Tracheal epithelial cell (primary cell): Measurements from ENCODE around the gene PYGO2. TPM values are rescaled to one million over a fixed set of nuclear protein-coding genes. Genes with fewer than 3 reads are reported as not detected.

Experiments
- total RNA-seq: library from RNA; depleted of rRNA; stranded (reverse); fragments of >200 nt; gene quantifications from 2 replicates; pipeline ENCODE4 v1.2.1, GENCODE V29; 2014

Gene PYGO2, protein sequence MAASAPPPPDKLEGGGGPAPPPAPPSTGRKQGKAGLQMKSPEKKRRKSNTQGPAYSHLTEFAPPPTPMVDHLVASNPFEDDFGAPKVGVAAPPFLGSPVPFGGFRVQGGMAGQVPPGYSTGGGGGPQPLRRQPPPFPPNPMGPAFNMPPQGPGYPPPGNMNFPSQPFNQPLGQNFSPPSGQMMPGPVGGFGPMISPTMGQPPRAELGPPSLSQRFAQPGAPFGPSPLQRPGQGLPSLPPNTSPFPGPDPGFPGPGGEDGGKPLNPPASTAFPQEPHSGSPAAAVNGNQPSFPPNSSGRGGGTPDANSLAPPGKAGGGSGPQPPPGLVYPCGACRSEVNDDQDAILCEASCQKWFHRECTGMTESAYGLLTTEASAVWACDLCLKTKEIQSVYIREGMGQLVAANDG
- 11.6 and 14.5 TPM in 2 replicates for total RNA-seq

DNA sequence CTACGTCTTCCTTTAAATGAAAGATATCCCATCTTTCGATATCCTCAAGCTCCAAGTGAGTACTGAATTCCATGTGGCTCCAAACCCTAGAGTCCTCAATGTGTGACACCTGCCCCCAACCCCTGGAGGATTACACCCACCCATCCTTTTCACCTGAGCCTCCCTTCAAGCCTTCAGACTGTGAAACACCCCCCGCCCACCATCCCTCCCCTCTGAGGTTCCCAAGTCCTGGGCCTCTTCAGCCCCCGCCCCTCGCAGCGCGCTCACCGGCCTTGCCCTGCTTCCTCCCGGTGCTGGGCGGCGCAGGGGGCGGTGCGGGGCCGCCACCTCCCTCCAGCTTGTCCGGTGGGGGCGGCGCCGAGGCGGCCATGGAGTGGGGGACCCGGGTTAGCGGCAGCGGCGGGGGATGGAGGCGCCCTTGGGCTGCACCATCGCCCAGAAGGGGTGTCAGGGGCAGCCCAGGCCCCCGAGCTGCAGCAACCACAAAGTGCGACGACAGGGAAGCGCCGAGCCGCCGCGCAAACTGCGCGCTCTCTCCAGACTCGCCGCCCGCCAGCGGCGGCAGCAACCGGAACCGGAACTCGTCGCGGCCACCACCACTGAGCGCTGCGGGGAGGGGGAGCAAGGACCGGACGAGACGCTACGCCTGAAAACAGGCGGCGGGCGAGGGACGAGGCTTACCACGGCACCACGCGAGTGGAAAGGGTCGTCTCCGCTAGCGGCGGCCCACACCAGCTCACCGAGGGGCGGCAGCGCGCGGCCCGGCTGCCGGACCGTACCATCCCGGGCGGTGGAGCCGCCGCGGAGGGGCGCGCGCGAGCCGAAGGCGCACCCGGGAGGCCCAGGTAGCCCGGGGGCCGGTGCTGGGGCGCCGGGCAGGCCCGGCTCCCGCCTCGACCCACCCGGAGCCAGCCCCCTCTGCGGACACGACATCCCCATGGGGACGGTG, at the start of gene PYGO2:
TSS of gene PYGO2 (minus strand) at position 576 of the 949 bp plus-strand sequence. CDS start at position 370, 206 bp downstream.

DNA sequence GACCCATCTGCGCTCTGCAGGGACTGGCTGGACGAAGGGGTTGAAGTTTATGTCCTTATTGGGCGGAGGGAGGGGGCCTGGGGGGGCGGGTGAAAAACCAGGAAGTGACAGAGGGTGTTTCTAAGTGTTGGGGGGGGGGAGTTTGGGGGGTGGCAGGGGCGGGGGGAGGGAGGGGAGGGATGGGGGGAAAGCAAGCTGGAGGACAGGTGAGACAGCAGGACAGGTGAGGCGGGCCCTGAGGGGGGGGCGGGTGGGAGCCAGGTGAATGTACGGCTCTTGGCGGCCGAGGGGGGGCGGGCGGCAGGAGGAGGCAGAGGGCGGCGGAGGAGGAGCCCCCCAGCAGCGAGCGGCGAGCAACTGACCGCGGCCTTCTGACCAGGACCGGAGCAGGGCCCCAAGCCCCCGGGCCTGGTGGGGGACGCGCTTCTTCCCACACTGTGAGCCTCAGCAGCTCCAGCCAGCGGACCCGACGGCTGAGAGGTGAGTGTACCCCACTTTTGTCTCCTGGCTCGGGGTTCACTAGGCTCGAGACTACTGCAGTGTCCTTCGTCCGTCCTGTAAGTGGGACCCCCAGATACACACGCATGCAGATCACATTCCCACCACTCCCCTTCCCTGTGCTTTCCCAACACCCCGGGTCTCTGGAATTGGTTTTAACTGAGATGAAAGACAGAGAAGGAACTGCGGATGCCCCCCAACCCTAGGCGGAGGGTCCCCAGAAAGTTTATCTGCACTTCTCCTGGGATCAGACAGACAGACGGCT, 41.1 kb upstream of the PYGO2 start, which contains the start of gene ZBTB7B:
TSS of gene ZBTB7B (plus strand) at position 339 of the 763 bp plus-strand sequence. CDS start 11,859 bp downstream, outside the sequence.

DNA sequence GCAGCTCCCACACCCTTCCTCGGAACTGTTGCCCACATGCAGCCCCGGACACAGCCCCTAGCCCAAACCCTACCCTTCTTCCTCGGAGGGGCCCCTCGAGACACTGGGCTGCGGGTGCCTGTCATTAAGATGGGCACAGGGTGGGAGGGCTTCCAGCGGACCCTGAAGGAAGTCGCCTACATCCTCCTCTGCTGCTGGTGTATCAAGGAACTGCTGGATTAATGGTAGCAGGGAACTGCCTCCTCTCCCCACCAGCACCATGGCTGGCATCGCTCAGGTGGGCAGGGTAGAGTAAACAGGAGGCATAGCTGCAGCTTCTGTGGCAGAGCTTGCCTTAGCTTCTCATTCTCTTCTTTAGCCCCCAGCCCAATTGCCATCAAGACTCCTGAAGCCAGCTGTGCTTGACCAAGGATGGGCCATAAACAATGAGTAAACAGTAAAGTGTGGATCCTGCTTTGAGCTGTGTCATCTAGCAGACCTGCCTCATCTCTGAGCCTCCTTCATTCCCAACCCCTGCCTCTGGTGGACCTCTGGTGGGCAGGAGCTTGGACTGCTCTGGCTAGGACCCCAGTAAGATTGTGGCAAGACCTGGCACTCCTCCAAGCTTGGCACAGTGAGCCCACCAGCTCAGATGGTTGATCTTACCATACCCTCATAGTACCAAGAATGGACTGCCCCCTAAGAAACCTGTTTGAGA, 32.1 kb upstream of the PYGO2 start, which contains the start of gene LENEP:
TSS of gene LENEP (plus strand) at position 15 of the 697 bp plus-strand sequence. CDS start at position 37, 22 bp downstream.

DNA sequence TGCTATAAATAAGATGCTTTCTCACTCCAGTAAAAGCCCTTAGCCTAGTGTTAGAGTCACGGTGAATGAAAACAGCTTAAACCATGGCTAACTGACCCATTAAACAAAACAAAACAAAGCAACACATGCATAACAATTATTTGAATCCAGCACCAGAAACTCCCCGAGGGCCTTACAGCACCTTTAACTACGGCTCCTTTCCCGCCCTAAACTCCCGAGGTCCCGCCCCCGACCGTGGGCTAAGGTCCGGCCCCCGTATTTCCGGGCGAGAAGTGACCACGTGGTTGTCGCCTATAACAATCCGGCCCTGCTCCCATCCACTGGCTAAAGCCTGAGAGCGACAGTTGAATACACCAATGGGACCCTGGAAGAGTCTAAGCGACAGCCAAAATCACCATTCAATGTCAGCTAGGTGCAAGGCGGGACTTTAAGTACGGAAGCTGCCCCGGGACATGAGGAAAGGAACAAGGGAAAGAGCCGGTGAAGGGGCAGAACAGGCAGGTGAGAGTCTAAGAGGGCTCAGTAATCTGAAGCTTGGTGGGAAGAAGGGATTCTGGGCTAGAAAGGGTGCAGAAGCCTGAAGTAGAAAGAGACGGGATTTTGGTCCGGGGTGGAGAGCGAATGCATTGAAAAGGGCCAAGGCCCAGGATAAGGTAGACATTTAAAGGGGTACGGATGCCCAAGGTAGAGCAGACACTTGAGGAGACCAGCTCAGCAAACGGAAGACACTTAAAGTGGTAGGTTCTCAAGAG, 21.5 kb upstream of the PYGO2 start, which contains the start of gene FLAD1:
TSS of gene FLAD1 (plus strand) at position 448 of the 752 bp plus-strand sequence. CDS start 351 bp downstream, outside the sequence.

DNA sequence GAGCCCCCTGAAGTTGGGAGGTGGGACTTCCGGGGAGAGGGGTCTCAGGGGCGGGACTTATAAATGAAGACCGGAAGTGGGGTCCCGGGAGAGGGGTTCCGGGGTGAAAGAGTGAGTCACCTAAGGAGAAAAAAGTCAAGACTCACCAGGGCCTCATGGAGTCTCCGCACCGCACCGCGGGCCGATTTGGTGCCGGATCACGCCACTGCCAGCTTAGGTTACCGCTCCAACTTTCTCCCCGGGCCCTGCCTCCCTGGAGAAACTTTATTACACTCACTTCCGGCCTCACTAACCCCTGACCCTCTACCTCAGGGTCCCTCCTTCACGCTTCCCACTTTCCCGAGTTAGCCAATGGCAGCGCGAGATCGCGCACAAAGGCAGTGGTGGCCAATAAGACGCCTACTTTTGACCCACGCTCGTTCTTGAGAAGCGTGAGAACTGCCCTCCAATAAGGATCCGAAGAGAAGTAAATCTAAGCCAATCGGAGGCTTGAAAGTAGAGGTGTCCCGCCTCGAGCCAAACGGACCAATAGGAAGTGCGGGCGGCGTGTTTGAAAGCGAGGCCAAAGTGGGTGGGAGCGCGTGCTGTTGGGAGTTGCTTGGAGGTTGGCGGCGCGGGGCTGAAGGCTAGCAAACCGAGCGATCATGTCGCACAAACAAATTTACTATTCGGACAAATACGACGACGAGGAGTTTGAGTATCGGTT, 12.7 kb upstream of the PYGO2 start, which contains the start of gene CKS1B:
TSS of gene CKS1B (plus strand) at position 580 of the 706 bp plus-strand sequence. CDS start at position 645, 65 bp downstream.

DNA sequence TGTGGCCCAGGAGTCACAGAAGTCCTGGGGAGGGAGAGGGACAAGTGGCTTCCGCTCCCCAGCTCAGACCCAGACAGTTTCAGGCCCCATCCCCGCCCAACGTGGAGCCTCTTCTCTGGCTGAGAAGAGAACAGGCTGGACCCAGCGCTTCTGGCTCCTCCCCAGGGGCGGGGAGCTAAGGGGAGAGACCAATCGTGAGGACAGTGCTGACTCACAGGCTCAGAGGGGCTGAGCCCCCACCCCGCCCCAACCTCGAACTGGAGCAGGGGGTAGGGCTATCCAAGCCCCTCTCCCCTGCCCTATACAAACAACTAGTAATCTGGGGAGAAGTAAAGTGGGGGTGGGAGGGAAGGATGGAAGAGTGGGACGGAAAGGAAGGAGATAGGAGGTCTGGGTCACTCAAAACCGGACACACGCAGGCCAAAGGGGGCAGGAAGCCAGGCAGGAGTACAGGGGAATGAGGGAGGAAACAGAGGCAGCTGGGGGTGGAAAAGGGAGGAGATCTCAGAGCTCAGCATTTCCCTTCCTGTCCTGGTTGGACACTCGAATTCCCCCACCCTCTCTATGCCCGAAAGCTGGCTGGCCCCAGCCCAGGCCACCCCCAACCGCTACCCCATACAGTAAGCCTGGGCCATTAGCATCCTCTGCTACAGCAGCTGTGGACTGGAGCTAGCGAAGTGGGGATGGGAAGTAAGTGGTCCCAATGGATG, 9.2 kb upstream of the PYGO2 start, which contains the start of gene SHC1:
TSS of gene SHC1 (minus strand) at position 117 of the 710 bp plus-strand sequence. CDS start 221 bp downstream, outside the sequence.

DNA sequence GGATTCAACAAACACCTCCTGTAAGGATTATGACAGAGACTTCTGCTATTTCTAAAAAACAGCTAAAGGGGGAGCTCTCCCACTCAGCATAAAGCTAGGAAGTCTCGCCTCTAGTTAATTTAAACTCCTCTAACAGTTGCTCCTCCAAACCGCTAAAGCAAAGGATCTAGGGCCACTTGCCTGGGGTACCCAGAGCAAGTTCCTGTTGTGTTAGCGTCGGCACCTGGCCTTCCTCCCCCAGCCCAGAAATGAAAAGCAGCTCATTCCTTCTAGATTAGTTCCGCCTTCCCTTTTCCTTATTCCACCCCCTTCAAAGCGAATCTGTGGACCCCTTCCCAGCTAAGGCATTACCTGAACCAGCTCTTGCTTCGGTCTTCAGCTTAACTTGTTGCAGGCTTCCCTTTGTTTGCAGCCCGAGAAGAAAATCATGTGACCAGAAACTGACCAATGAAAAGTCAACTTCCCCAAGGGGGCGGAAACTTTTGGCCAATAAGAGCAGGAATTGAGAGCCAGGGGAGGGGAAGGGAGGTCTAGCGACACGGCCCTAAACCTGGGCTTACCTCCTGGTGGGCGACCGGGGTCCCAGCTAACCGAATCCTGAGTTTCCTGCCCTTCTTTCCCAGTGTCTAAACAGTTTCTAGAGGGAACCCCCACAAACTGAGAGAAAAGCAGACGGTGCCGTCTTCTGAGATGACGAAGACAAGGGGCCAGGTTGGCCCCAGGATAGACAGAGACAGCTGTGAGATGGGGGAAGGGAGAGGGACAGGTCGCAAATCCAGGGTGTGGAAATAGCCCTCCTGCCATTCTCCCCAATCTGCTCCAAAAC, 5.7 kb downstream of the PYGO2 start, which contains the start of gene PBXIP1:
TSS of gene PBXIP1 (minus strand) at position 382 of the 826 bp plus-strand sequence. CDS start 2,378 bp downstream, outside the sequence.

DNA sequence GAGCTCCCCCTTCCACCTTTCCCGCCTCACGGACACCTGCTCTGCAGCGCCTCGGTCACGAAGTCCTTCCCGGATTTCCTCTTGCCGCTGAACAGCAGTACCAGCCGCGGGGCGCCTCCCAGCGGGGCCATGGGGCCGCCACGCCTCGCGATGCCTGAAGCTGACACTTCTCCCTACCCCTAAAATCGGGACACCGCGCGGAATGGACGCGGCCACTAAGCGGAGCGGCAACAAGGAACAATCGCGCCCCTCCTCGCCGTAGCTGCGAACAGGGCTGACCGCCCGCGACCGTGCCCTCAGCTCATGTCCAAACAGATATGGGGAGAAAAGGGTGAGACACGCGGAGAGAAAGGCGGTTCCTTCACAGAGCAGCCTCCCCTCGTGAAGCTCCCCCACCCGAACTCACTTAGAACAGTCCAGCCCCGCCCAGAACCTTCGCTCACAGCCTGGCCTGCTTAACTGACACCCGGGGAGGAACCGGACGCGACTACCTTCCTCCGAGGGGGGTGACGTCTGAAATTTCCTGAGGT, 25.0 kb downstream of the PYGO2 start, which contains the start of gene PMVK:
TSS of gene PMVK (minus strand) at position 165 of the 530 bp plus-strand sequence. CDS start at position 131, 34 bp downstream.

Other genes starting within 250 kb of the PYGO2 start
- under 0.01 TPM in 2 replicates for gene KCNN3, start 91.5 kb downstream of the PYGO2 start, total RNA-seq
- 5.3 and 7.5 TPM in 2 replicates for gene PMVK, start 25.1 kb downstream of the PYGO2 start, total RNA-seq
- 34.5 and 46.0 TPM in 2 replicates for gene PBXIP1, start 5.7 kb downstream of the PYGO2 start, total RNA-seq
- gene SHC1, start 9.0 kb upstream of the PYGO2 start, total RNA-seq = 358 and 365 TPM in 2 replicates
- 67.6 and 80.5 TPM in 2 replicates for gene CKS1B, start 12.9 kb upstream of the PYGO2 start, total RNA-seq
- 42.4 and 54.9 TPM in 2 replicates for gene FLAD1, start 21.6 kb upstream of the PYGO2 start, total RNA-seq
- gene LENEP, start 31.8 kb upstream of the PYGO2 start, total RNA-seq = 0.72 TPM in 1 of 2 replicates, not detected in the other
- 50.4 and 64.4 TPM in 2 replicates for gene ZBTB7B, start 41.0 kb upstream of the PYGO2 start, total RNA-seq
- 0.64 TPM in 1 of 2 replicates, not detected in the other for gene DCST2, start 72.0 kb upstream of the PYGO2 start, total RNA-seq
- 0.21 TPM in 1 of 2 replicates, not detected in the other for gene DCST1, start 72.0 kb upstream of the PYGO2 start, total RNA-seq
- 257 and 285 TPM in 2 replicates for gene ADAM15, start 89.5 kb upstream of the PYGO2 start, total RNA-seq
- gene EFNA4, start 102.0 kb upstream of the PYGO2 start, total RNA-seq = 15.8 and 18.1 TPM in 2 replicates
- gene EFNA3, start 117.1 kb upstream of the PYGO2 start, total RNA-seq = 9.9 and 12.6 TPM in 2 replicates
- 44.8 and 111 TPM in 2 replicates for gene EFNA1, start 166.1 kb upstream of the PYGO2 start, total RNA-seq
- 61.9 and 120 TPM in 2 replicates for gene SLC50A1, start 174.1 kb upstream of the PYGO2 start, total RNA-seq
- 7.5 and 22.9 TPM in 2 replicates for gene DPM3, start 178.7 kb upstream of the PYGO2 start, total RNA-seq
- gene KRTCAP2, start 211.5 kb upstream of the PYGO2 start, total RNA-seq = 96.9 and 107 TPM in 2 replicates
- 0.85 and 3.4 TPM in 2 replicates for gene TRIM46, start 212.1 kb upstream of the PYGO2 start, total RNA-seq
- gene THBS3, start 246.1 kb upstream of the PYGO2 start, total RNA-seq = 12.1 and 14.7 TPM in 2 replicates
- 52.2 and 86.3 TPM in 2 replicates for gene MTX1, start 246.9 kb upstream of the PYGO2 start, total RNA-seq